Muscle layer of duodenum (tissue), 2 donors: ENCODE measurements around the gene FAM168A.

Experiments
- H3K27ac ChIP-seq: one replicate; pipeline ENCODE4 v1.7.0; 2013; ENCODE audit warnings: mild to moderate bottlenecking, low read length
- H3K27me3 ChIP-seq: one replicate; pipeline ENCODE4 v1.7.0; 2013; ENCODE audit warnings: low read depth, mild to moderate bottlenecking, control low read depth, low read length
- H3K36me3 ChIP-seq, 2 donors: one replicate each; pipeline ENCODE4 v1.7.0; 2013; ENCODE audit warnings: low read length in 2 of 2, control low read depth in 1 of 2, mild to moderate bottlenecking in 1 of 2; ENCODE audit not compliant: insufficient read depth in 2 of 2, control insufficient read depth in 1 of 2
- H3K4me1 ChIP-seq, 2 donors: one replicate each; pipeline ENCODE4 v1.7.0; 2013; ENCODE audit warnings: low read length in 2 of 2, mild to moderate bottlenecking in 2 of 2, control low read depth in 1 of 2, moderate library complexity in 1 of 2; ENCODE audit not compliant: insufficient read depth in 2 of 2, control insufficient read depth in 1 of 2
- H3K4me3 ChIP-seq, 2 donors: one replicate each; pipeline ENCODE4 v1.7.0; 2013; ENCODE audit warnings: low read length in 2 of 2, low read depth in 1 of 2, mild to moderate bottlenecking in 1 of 2
- H3K9me3 ChIP-seq, 2 donors: one replicate each; pipeline ENCODE4 v1.7.0; 2013; ENCODE audit warnings: low read length in 2 of 2, control low read depth in 1 of 2, mild to moderate bottlenecking in 1 of 2; ENCODE audit not compliant: control insufficient read depth in 1 of 2
- donor health status: healthy.

FAM168A gene

GRCh38 chr11:73420136-73420535 is 177.8 kb downstream of the FAM168A start:
- no peaks in the 10 kb centered on the region for H3K27me3 ChIP-seq
- H3K9me3 ChIP-seq = no peaks in the 10 kb centered on the region
- peaks cover 0 to 21% of the 10 kb centered on the region in 2 donors for H3K36me3 ChIP-seq
- no peak overlapping the region for H3K27ac ChIP-seq
- peaks cover 0 to 3% of the 10 kb centered on the region in 2 donors for H3K4me1 ChIP-seq
- H3K4me3 ChIP-seq = no peak overlapping the region

DNA sequence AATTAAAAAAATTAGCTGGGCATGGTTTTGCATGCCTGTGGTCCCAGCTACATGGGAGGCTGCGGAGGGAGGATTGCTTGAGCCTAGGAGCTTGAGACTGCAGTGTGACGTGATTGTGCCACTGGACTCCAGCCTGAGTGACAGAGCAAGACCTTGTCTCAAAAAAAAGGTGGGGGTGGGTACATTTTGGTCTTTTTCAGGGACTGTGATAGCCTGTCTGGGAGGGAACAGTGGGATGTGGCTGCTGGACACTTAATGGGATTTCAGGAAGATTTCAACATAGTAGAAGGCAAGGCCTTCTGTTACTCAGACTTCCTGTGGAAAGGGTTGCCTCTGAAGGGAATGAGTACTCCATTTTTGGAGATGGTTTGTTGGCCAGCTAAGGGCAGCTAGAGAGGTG is 181.1 kb downstream of the FAM168A start:
- Histone ChIP-seq H3K4me3 (no peak overlapping the region), H3K9me3 (no peaks in the 10 kb centered on the region), H3K27me3 (no peaks in the 10 kb centered on the region), H3K36me3 (peaks cover 0 to 39% of the 10 kb centered on the region in 2 donors), H3K4me1 (peaks cover 0 to 14% of the 10 kb centered on the region in 2 donors), H3K27ac (no peak overlapping the region)

- no peaks in the 10 kb centered on the region for H3K9me3 ChIP-seq
- no peak overlapping the region for H3K4me3 ChIP-seq
- no peak overlapping the region for H3K27ac ChIP-seq
- peaks cover 0 to 45% of the 10 kb centered on the region in 2 donors for H3K36me3 ChIP-seq
- H3K27me3 ChIP-seq = no peaks in the 10 kb centered on the region
- H3K4me1 ChIP-seq = peaks cover 0 to 14% of the 10 kb centered on the region in 2 donors
These were observed 181.9 kb downstream of the FAM168A start for GRCh38 chr11:73415854-73416615.

GRCh38 chr11:73414977-73415651 is 182.8 kb downstream of the FAM168A start:
- peaks cover 0 to 14% of the 10 kb centered on the region in 2 donors for H3K4me1 ChIP-seq

DNA sequence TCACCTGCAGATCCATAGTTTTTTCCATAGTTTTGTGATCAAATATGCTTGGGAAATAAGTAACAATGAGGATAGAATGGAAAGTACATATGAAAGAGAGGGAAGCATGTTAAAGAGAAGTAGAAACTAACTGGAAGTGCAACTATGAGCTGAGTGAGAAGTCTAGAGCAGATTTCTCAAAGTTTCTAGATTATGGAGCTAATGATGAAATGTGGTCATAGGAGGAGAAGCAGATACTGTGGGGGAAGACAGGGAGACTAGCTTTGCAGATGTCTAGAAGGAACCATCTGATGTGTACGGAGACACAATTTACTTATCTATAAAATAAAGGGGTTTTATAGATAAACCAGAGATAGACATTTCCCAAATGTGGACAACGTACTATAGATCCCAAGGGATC is 184.7 kb downstream of the FAM168A start:
- Histone ChIP-seq H3K4me1 (peaks cover 0 to 14% of the 10 kb centered on the region in 2 donors), H3K4me3 (no peak overlapping the region), H3K36me3 (peaks cover 5 to 54% of the 10 kb centered on the region in 2 donors), H3K27ac (no peak overlapping the region), H3K9me3 (no peaks in the 10 kb centered on the region), H3K27me3 (no peaks in the 10 kb centered on the region)

More at GRCh38 chr11:73414977-73415651, 182.8 kb downstream of the FAM168A start:
- Histone ChIP-seq H3K4me3 (no peak overlapping the region), H3K9me3 (no peaks in the 10 kb centered on the region), H3K36me3 (peaks cover 0 to 49% of the 10 kb centered on the region in 2 donors), H3K27me3 (no peaks in the 10 kb centered on the region), H3K27ac (no peak overlapping the region)

- Histone ChIP-seq H3K4me3 (no peak overlapping the region), H3K27ac (no peak overlapping the region), H3K9me3 (no peaks in the 10 kb centered on the region), H3K27me3 (no peaks in the 10 kb centered on the region), H3K4me1 (peaks cover 0 to 14% of the 10 kb centered on the region in 2 donors), H3K36me3 (peaks cover 5 to 53% of the 10 kb centered on the region in 2 donors)
These were observed 185.6 kb downstream of the FAM168A start for GRCh38 chr11:73412308-73412707.

DNA sequence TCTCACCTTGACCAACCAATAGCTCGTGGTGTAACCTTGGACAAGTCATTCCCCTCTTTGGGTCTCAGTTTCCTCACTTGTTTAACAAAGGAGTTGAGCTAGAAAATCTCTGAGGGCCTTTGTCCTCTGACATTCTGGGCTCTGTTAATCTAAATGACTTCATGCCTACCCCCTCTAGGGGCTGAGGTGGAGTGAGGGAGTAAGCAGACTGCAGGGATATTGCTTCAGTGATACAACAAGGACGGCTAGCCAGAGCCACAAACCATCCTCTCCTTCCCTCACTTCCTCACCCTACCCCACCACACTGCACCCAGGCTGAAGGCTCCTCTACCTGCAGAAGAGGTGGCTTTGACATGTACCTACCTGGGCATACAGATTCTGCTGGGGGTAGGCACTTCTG is 186.9 kb downstream of the FAM168A start:
- Histone ChIP-seq H3K27ac (no peak overlapping the region), H3K9me3 (no peaks in the 10 kb centered on the region), H3K27me3 (no peaks in the 10 kb centered on the region), H3K36me3 (peaks cover 5 to 64% of the 10 kb centered on the region in 2 donors), H3K4me3 (no peak overlapping the region), H3K4me1 (peaks cover 0 to 14% of the 10 kb centered on the region in 2 donors)

GRCh38 chr11:73410627-73411026 is 187.3 kb downstream of the FAM168A start:
- H3K27me3 ChIP-seq = no peaks in the 10 kb centered on the region
- H3K27ac ChIP-seq = no peak overlapping the region
- no peak overlapping the region for H3K4me3 ChIP-seq
- H3K36me3 ChIP-seq = peaks cover 7 to 63% of the 10 kb centered on the region in 2 donors
- H3K9me3 ChIP-seq = no peaks in the 10 kb centered on the region
- peaks cover 0 to 14% of the 10 kb centered on the region in 2 donors for H3K4me1 ChIP-seq

- Histone ChIP-seq H3K4me1 (peaks cover 0 to 4% of the 10 kb centered on the region in 2 donors), H3K4me3 (no peak overlapping the region), H3K27ac (no peak overlapping the region), H3K27me3 (no peaks in the 10 kb centered on the region), H3K36me3 (peaks cover 8 to 63% of the 10 kb centered on the region in 2 donors), H3K9me3 (no peaks in the 10 kb centered on the region)
These were observed 188.5 kb downstream of the FAM168A start for GRCh38 chr11:73409431-73409830.

DNA sequence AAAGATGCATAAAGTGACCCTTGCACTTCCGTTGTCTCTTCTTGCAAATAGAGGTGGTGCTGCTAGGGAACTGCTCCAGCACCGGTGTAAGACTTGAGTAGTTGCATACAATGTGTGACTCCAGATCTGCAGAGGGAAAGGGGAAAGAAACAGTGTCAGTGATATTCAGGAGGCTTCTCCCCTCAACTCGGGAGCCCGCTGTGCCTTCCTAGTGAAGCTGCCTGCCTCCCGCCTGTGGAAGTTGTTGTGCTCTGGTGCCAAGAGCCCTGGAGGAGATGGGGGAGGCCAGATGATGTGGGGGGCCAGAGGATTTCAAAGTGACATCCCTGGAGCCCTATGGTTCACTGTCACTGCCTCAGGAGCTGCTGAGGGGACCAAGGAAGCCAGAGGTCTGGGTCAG is 191.3 kb downstream of the FAM168A start:
- H3K9me3 ChIP-seq = no peaks in the 10 kb centered on the region
- H3K4me1 ChIP-seq = no peaks in the 10 kb centered on the region
- no peaks in the 10 kb centered on the region for H3K27me3 ChIP-seq
- H3K4me3 ChIP-seq = no peak overlapping the region
- H3K27ac ChIP-seq = no peak overlapping the region
- H3K36me3 ChIP-seq = peaks cover 8 to 47% of the 10 kb centered on the region in 2 donors

GRCh38 chr11:73406131-73406530 is 191.8 kb downstream of the FAM168A start:
- Histone ChIP-seq H3K36me3 (peaks cover 8 to 43% of the 10 kb centered on the region in 2 donors), H3K9me3 (no peaks in the 10 kb centered on the region)

More at GRCh38 chr11:73406131-73406530, 191.8 kb downstream of the FAM168A start:
- no peak overlapping the region for H3K27ac ChIP-seq
- no peaks in the 10 kb centered on the region for H3K27me3 ChIP-seq
- no peaks in the 10 kb centered on the region for H3K4me1 ChIP-seq
- no peak overlapping the region for H3K4me3 ChIP-seq
